GM23338 (cell line): Measurements from ENCODE around the gene RFX3. TPM values are rescaled to one million over a fixed set of nuclear protein-coding genes. Genes with fewer than 3 reads are reported as not detected.

ENCODE experiments used
- ATAC-seq: fragments of 200-7000 bp; cut with Tn5 transposase; 3 replicates; pipeline ENCODE4 v1.9.1; 2020
- DNase-seq: peaks from one replicate; pipeline ENCODE4 v3.0.0-alpha.2; 2015; ENCODE audit warnings: low spot score
- H2AFZ ChIP-seq: fragments of 200-600 bp; sonication (generic); 2 replicates; pipeline ENCODE4 v1.8.0; 2016; ENCODE audit warnings: antibody characterized with exemption, mild to moderate bottlenecking, moderate library complexity
- H3F3A ChIP-seq: fragments of 200-600 bp; sonication (generic); replicated peaks from 2 replicates; pipeline ENCODE4 v1.8.0; 2017; ENCODE audit warnings: antibody characterized with exemption, mixed run types, low read depth
- H3K27ac ChIP-seq: fragments of 200-600 bp; sonication (generic); 2 replicates; pipeline ENCODE4 v1.6.1; 2016; ENCODE audit warnings: low read depth
- H3K27me3 ChIP-seq: fragments of 200-600 bp; sonication (generic); 2 replicates; pipeline ENCODE4 v1.8.0; 2016; ENCODE audit warnings: mild to moderate bottlenecking, mixed run types, moderate library complexity; ENCODE audit not compliant: insufficient read depth
- H3K36me3 ChIP-seq: fragments of 200-600 bp; sonication (generic); 2 replicates; pipeline ENCODE4 v1.8.0; 2016; ENCODE audit warnings: mild to moderate bottlenecking; ENCODE audit not compliant: insufficient read depth
- H3K4me1 ChIP-seq: fragments of 200-600 bp; sonication (generic); 2 replicates; pipeline ENCODE4 v1.8.0; 2016; ENCODE audit warnings: mild to moderate bottlenecking, moderate library complexity; ENCODE audit not compliant: insufficient read depth
- H3K4me2 ChIP-seq: fragments of 200-600 bp; sonication (generic); 2 replicates; pipeline ENCODE4 v1.7.1; 2017; ENCODE audit warnings: mixed run types
- H3K4me3 ChIP-seq: fragments of 200-600 bp; sonication (generic); 2 replicates; pipeline ENCODE4 v1.6.1; 2016; ENCODE audit warnings: mixed run types
- H3K79me2 ChIP-seq: fragments of 200-600 bp; sonication (generic); replicated peaks from 2 replicates; pipeline ENCODE4 v1.8.0; 2017; ENCODE audit warnings: mild to moderate bottlenecking; ENCODE audit not compliant: insufficient read depth
- H3K9me2 ChIP-seq: fragments of 200-600 bp; sonication (generic); 2 replicates; pipeline ENCODE4 v1.8.0; 2017; ENCODE audit not compliant: insufficient read depth
- H4K20me1 ChIP-seq: fragments of 200-600 bp; sonication (generic); replicated peaks from 2 replicates; pipeline ENCODE4 v1.8.0; 2017; ENCODE audit warnings: mild to moderate bottlenecking; ENCODE audit not compliant: insufficient read depth
- H3K27ac Mint-ChIP-seq: 2 replicates; pipeline ENCODE4 v1.8.0; 2020; ENCODE audit warnings: inconsistent platforms, mild to moderate bottlenecking, moderate library complexity, mixed read lengths
- H3K27me3 Mint-ChIP-seq: 3 replicates; pipeline ENCODE4 v1.8.0; 2022; ENCODE audit warnings: low read depth, mild to moderate bottlenecking, moderate library complexity, mixed read lengths, inconsistent platforms; ENCODE audit not compliant: insufficient read depth, poor library complexity
- H3K36me3 Mint-ChIP-seq: 3 replicates; pipeline ENCODE4 v1.8.0; 2021; ENCODE audit warnings: low read depth, mild to moderate bottlenecking, inconsistent platforms, moderate library complexity, mixed read lengths
- H3K4me1 Mint-ChIP-seq: 3 replicates; pipeline ENCODE4 v1.8.0; 2020; ENCODE audit warnings: mild to moderate bottlenecking, inconsistent platforms, mixed read lengths
- H3K4me3 Mint-ChIP-seq: 3 replicates; pipeline ENCODE4 v1.8.0; 2021; ENCODE audit warnings: moderate library complexity, mild to moderate bottlenecking, inconsistent platforms, mixed read lengths
- H3K9me3 Mint-ChIP-seq: 3 replicates; pipeline ENCODE4 v1.8.0; 2020; ENCODE audit warnings: moderate library complexity, mild to moderate bottlenecking, inconsistent platforms, mixed read lengths
- CREB1 ChIP-seq: fragments of 250-450 bp; sonication (Bioruptor Pico); IDR thresholded peaks from 2 replicates; pipeline ENCODE4 v1.5.0; 2020; ENCODE audit warnings: low read depth, mild to moderate bottlenecking, moderate library complexity
- ETS1 ChIP-seq: IDR thresholded peaks from 2 replicates; pipeline ENCODE4 v1.6.1; 2016; ENCODE audit warnings: antibody characterized with exemption
- EZH2 ChIP-seq: fragments of 200-600 bp; sonication (generic); IDR thresholded peaks from one replicate; pipeline ENCODE4 v1.8.0; 2017; ENCODE audit warnings: antibody characterized with exemption, mild to moderate bottlenecking, low read depth; ENCODE audit not compliant: unreplicated experiment
- EZH2phosphoT487 ChIP-seq: fragments of 200-600 bp; sonication (generic); IDR thresholded peaks from one replicate; pipeline ENCODE4 v1.8.1; 2018; ENCODE audit warnings: antibody characterized with exemption; ENCODE audit not compliant: unreplicated experiment
- JUNB ChIP-seq: IDR thresholded peaks from one replicate; pipeline ENCODE4 v1.6.1; 2016; ENCODE audit warnings: antibody characterized with exemption; ENCODE audit not compliant: unreplicated experiment
- NANOG ChIP-seq: IDR thresholded peaks from 2 replicates; pipeline ENCODE4 v1.6.1; 2016; ENCODE audit warnings: antibody characterized with exemption, borderline replicate concordance
- REST ChIP-seq: IDR thresholded peaks from one replicate; pipeline ENCODE4 v1.6.1; 2018; ENCODE audit warnings: antibody characterized with exemption; ENCODE audit not compliant: unreplicated experiment
- STAT1 ChIP-seq: IDR thresholded peaks from one replicate; pipeline ENCODE4 v1.6.1; 2016; ENCODE audit warnings: antibody characterized with exemption; ENCODE audit not compliant: unreplicated experiment
- ZNF114 ChIP-seq: fragments of 250-450 bp; sonication (Bioruptor Pico); IDR thresholded peaks from 2 replicates; pipeline ENCODE4 v1.5.0; 2020; ENCODE audit warnings: mild to moderate bottlenecking, moderate library complexity
- polyA plus RNA-seq: library from polyadenylated mRNA; unstranded; fragments of >200 nt; fragmentation: Nextera tagmentation; extraction: Ambion mirVana; gene quantifications from 2 replicates; pipeline ENCODE4 v1.2.1, GENCODE V29; 2016
- total RNA-seq: library from RNA; depleted of rRNA; stranded (reverse); fragments of >200 nt; shearing (Covaris generic); gene quantifications from 2 replicates; pipeline ENCODE4 v1.2.3, GENCODE V29; 2014
- TF ChIP-seq, protein P1 (sequence below), 2 experiments: fragments of 200-600 bp in 1 of 2; sonication (generic) in 1 of 2; conservative IDR thresholded peaks; 2 replicates each; pipeline versions ENCODE4 v1.5.1 to v1.6.1; 2016 to 2017; ENCODE audit warnings: antibody characterized with exemption in 2 of 2, low read depth in 2 of 2, mild to moderate bottlenecking in 2 of 2, moderate library complexity in 1 of 2

RFX3 gene
- total and polyA plus RNA-seq, 2 experiments from 2014 or later: 9.8 to 22.1 TPM

GRCh38 chr9:3282365-3282764, 243.4 kb downstream of the RFX3 start:
- Histone ChIP-seq H2AFZ (no peak overlapping the region), H3K36me3 (no peaks in the 10 kb centered on the region), H3K4me3 (no peak overlapping the region), H3K4me1 (0 out of 2 replicates have a peak, but pooled peaks cover 7% of the 10 kb centered on the region), H3K27ac (no peak overlapping the region), H3K9me2 (no peaks in the 10 kb centered on the region), H3K4me2 (no peak overlapping the region), H3K79me2 (no peaks in the 10 kb centered on the region), H4K20me1 (no peaks in the 10 kb centered on the region), H3F3A (no peaks in the 10 kb centered on the region), H3K27me3 (no peaks in the 10 kb centered on the region)
- H3K4me3 Mint-ChIP-seq: no peak overlapping the region
- TF ChIP-seq NANOG: no peak
- peak; percentile 49 for TF ChIP-seq REST
- H3K27me3 Mint-ChIP-seq: no peaks in the 10 kb centered on the region
- ATAC-seq: no peak
- peak; percentile 16 for DNase-seq
- no peaks in the 10 kb centered on the region for H3K9me3 Mint-ChIP-seq
- H3K27ac Mint-ChIP-seq: no peak overlapping the region
- H3K4me1 Mint-ChIP-seq: peaks cover 4% of the 10 kb centered on the region; the same call in 2 of the 3 replicates
- H3K36me3 Mint-ChIP-seq: peaks cover 1% of the 10 kb centered on the region

- Histone ChIP-seq H3K4me2 (no peak overlapping the region), H4K20me1 (no peaks in the 10 kb centered on the region), H3K9me2 (no peaks in the 10 kb centered on the region), H3K27me3 (no peaks in the 10 kb centered on the region), H3K79me2 (no peaks in the 10 kb centered on the region), H3K4me3 (no peak overlapping the region), H3K4me1 (0 out of 2 replicates have a peak, but pooled peaks cover 7% of the 10 kb centered on the region), H2AFZ (no peak overlapping the region), H3K27ac (no peak overlapping the region), H3K36me3 (no peaks in the 10 kb centered on the region), H3F3A (no peaks in the 10 kb centered on the region)
- H3K27me3 Mint-ChIP-seq: no peaks in the 10 kb centered on the region
- no peak overlapping the region for H3K27ac Mint-ChIP-seq
- ATAC-seq: no peak
- no peaks in the 10 kb centered on the region for H3K9me3 Mint-ChIP-seq
- peaks cover 4% of the 10 kb centered on the region; the same call in 2 of the 3 replicates for H3K4me1 Mint-ChIP-seq
- no peaks in the 10 kb centered on the region for H3K36me3 Mint-ChIP-seq
- H3K4me3 Mint-ChIP-seq: no peak overlapping the region
- no peak for DNase-seq
- no peak for TF ChIP-seq EZH2
- TF ChIP-seq ZNF114 (CRISPR knock-in tag): no peak
- TF ChIP-seq STAT1: no peak
- no peak for TF ChIP-seq ETS1
- TF ChIP-seq NANOG: no peak
- TF ChIP-seq CREB1 (CRISPR knock-in tag): no peak
- TF ChIP-seq REST: no peak
- TF ChIP-seq EZH2phosphoT487: no peak
- TF ChIP-seq, protein P1, sequence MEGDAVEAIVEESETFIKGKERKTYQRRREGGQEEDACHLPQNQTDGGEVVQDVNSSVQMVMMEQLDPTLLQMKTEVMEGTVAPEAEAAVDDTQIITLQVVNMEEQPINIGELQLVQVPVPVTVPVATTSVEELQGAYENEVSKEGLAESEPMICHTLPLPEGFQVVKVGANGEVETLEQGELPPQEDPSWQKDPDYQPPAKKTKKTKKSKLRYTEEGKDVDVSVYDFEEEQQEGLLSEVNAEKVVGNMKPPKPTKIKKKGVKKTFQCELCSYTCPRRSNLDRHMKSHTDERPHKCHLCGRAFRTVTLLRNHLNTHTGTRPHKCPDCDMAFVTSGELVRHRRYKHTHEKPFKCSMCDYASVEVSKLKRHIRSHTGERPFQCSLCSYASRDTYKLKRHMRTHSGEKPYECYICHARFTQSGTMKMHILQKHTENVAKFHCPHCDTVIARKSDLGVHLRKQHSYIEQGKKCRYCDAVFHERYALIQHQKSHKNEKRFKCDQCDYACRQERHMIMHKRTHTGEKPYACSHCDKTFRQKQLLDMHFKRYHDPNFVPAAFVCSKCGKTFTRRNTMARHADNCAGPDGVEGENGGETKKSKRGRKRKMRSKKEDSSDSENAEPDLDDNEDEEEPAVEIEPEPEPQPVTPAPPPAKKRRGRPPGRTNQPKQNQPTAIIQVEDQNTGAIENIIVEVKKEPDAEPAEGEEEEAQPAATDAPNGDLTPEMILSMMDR (conservative IDR thresholded peaks at IDR 0.05; ENCODE audit: low read depth in 2 of 2): no peak
- no peak for TF ChIP-seq JUNB
Observed at GRCh38 chr9:3281399-3281798, 244.4 kb downstream of the RFX3 start.
